A549 treated with RU486 at 1 μM for 4 hours (cell line): ENCODE data around the gene BRD1. TPM values are rescaled to one million over a fixed set of nuclear protein-coding genes. Genes with fewer than 3 reads are reported as not detected.

ENCODE experiments used
- total RNA-seq: library from RNA; stranded (reverse); fragments of 200-300 nt; extraction: Qiagen RNA extraction; gene quantifications from 5 replicates; pipeline ENCODE4 v1.2.3, GENCODE V29; 2022; ENCODE audit warnings: low read depth

The BRD1 gene
- total RNA-seq = 12.1 to 15.6 TPM (median 14.7 TPM) in 5 replicates

GRCh38 chr22:49827853-49828598 is at the start of gene BRD1:
BRD1 (minus strand) TSS chr22:49827873; CDS start chr22:49824317, 3,556 bp downstream.

GRCh38 chr22:49852898-49853894 is 25.5 kb upstream of the BRD1 start, which contains the start of gene ZBED4:
ZBED4 (plus strand) TSS chr22:49853844; CDS start chr22:49883663, 29,819 bp downstream.

Other genes starting within 250 kb of the BRD1 start
- gene ZBED4, start 26.0 kb upstream of the BRD1 start, total RNA-seq = 8.0 to 12.1 TPM (median 11.6 TPM) in 5 replicates
- gene ALG12, start 90.6 kb upstream of the BRD1 start, total RNA-seq = 5.2 to 12.3 TPM (median 11.1 TPM) in 5 replicates
- gene CRELD2, start 90.8 kb upstream of the BRD1 start, total RNA-seq = 17.3 to 28.1 TPM (median 26.9 TPM) in 5 replicates
- gene PIM3, start 132.9 kb upstream of the BRD1 start, total RNA-seq = 21.6 to 43.2 TPM (median 37.1 TPM) in 5 replicates
- gene IL17REL, start 184.9 kb upstream of the BRD1 start, total RNA-seq = 0.02 TPM in 1 of 5 replicates, not detected in the others
- not detected in 5 replicates for gene TTLL8, start 230.4 kb upstream of the BRD1 start, total RNA-seq